H54 (cell line): ENCODE data around the gene APBB2.
A peak's percentile ranks its signal among the peaks of the same experiment; 100 is the strongest.

Source experiments
- DNase-seq: peaks from one replicate; pipeline ENCODE4 v3.0.0; 2011; ENCODE audit warnings: low spot score, mixed read lengths; ENCODE audit not compliant: insufficient read length
- FAIRE-seq: peaks from 3 replicates; lab custom pipeline; 2011; peaks lifted over from hg19 to GRCh38; lab: Jason Lieb, UNC
- POLR2A ChIP-seq: IDR thresholded peaks from 2 replicates; pipeline ENCODE4 v1.6.1; 2011; ENCODE audit warnings: low read depth, mild to moderate bottlenecking, low read length

Gene APBB2

DNA sequence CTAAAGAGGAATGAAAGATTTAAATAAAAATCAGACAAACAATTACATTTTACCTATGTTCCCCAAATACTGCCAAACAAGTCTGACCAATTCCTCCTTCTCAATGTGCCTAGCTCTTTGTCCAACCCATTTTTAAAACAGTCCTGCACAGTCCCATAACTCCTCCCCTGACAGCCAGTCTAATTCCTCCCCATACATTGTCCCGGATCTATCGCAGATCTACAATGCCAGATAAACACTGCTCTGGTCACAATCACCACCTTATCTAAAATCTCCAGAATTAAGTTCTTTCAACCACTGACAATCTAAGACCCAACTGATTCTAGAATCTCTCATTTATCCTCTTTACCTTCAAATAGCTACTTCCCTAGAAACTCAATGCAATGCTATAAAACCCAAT is 176.0 kb downstream of the APBB2 start:
- no peak for FAIRE-seq
- no peak for TF ChIP-seq POLR2A
- no peak for DNase-seq

DNA sequence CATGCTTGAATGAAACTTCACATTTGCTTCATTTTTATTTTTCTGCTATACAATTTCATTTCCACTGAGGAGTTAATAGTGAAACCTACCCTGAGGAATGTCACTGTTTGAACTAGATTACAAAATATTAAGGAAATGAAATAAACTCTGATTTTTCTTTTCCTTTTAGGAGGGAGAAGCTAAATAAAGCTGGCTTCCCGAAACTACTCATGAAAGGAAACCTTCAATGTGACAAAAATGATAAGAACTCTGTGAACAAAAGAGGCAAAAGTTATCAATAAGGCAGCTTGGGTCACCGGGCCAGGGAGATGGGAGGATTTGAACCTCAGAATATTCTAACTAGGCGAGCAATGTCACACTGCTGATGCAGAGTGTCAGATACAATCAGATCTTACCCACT is 185.2 kb downstream of the APBB2 start:
- no peak for TF ChIP-seq POLR2A
- FAIRE-seq (no peak), DNase-seq (no peak)

DNA sequence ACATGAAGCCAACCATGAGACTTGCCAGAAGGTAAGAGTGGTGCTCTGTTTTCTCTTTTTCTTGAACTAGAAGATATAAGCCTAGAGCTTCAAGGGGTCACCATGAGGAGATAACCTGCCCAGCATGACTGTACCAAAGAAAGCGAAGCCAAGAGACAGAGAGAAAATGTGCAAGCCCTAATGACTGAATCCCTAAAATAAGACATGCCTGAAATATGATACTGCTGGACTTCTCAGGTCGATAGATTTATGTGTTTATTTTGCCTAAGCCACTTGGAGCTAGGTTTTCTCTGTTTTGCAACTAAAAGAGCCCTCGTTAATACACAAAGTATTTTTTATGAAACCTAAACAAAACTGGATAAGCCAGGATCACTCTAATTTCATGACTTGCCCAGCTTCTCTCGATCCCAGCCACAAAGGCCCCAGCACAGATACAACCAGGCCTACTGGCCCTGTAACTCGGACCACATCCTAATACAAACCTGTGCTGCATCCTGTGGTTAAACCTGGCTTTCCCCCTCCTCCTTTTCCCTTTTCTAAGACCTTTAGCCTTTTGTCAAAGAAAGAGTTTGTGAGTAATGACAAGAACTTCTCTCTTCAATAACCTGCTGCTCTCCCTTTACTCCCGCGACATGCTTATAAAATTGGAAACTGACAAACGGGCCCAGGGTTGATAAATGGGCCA is 185.8 kb downstream of the APBB2 start:
- TF ChIP-seq POLR2A: no peak
- FAIRE-seq (no peak), DNase-seq (no peak)

DNA sequence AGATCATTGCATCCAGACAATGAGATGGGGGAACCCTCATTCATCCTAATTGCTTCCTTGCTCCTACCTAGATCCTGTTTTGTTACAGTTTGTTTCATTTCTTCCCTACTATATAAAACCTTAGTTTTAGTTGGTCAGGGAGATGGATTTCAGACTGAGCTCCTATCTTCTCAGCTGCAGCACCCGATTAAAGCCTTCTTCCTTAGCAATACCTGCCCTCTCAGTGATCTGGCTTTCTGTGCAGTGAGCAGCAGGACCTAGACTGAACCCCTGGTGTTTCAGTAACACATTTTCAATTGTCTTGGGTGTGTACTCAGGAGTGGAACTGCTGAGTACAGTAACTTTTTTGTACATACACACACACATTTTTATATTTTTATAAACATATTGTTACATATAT is 187.4 kb downstream of the APBB2 start:
- FAIRE-seq (no peak), DNase-seq (no peak)
- no peak for TF ChIP-seq POLR2A

DNA sequence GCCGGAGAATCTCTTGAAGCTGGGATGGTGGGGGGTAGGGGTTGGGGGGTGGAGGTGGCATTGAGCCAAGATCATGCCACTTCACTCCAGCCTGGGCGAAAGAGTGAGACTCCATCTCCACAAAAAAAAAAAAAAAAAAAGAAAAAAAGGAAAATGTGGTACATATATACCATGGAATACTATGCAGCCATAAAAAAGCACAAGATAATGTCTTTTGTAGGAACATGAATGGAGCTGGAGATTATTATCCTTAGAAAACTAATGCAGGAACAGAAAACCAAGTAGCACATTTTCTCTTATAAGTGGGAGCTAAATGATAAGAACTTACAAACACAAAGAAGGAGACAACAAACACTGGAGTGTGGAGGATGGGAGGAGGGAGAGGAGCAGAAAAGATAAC is 188.5 kb downstream of the APBB2 start:
- no peak for TF ChIP-seq POLR2A
- DNase-seq: no peak
- no peak for FAIRE-seq

DNA sequence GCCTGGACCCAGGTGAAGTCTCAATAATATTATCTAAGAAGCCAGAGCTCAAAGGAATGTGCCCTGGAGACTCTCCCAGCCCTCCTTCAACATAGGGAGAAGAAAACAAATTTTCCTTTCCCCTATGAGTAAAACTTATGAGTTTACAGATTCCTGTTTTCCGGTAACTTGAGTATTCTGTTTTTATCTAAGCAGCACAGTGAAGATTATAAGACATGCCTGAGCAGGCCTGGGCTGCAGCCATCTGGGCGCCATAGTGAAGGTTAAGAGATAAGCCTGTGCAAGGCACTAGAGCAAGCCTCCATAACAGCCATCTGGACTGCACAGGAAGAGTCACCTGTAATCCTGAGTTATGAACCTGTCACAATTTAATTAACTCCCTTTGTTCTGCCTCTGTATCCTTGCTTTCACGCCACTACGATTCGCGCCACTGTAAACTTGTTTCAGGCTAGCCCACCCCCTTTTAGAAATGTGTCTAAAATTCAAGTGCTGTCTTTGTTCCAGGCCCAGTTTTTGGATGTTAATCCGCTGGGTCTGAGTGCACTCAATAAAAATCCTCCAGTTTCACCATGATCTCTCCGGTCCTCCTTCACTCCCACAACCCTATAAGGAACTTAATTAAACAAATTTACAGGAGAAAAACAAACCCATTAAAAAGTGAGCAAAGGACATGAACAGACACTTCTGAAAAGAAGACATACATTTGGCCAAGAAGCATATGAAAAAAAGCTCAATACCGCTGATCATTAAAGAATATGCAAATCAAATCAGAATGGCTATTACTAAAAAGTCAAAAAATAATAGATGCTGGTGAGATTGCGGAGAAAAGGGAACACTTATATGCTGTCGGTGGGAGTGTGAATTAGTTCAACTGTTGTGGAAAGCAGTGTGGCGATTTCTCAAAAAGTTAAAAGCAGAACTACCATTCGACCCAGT is 189.5 kb downstream of the APBB2 start:
- DNase-seq: no peak
- TF ChIP-seq POLR2A: no peak
- no peak for FAIRE-seq

DNA sequence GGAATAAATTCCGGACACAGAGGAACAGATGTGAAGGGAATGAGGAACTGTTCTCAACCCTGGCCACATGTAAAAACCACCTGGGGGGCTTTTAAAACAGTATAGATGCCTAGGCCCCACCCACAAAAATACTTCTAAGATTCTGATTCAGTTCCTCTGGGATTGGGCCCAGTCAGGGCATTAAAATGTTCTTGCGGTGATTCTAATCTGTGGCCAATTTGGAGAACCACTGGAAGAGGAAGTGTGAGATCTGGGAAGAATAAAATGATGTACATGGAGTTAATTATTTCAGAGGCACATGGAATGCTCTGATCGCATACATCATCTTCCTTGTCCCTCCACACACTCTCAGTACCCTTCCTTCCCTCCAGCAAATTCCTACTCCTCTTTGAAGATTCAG is 192.2 kb downstream of the APBB2 start:
- no peak for FAIRE-seq
- no peak for TF ChIP-seq POLR2A
- DNase-seq: no peak

DNA sequence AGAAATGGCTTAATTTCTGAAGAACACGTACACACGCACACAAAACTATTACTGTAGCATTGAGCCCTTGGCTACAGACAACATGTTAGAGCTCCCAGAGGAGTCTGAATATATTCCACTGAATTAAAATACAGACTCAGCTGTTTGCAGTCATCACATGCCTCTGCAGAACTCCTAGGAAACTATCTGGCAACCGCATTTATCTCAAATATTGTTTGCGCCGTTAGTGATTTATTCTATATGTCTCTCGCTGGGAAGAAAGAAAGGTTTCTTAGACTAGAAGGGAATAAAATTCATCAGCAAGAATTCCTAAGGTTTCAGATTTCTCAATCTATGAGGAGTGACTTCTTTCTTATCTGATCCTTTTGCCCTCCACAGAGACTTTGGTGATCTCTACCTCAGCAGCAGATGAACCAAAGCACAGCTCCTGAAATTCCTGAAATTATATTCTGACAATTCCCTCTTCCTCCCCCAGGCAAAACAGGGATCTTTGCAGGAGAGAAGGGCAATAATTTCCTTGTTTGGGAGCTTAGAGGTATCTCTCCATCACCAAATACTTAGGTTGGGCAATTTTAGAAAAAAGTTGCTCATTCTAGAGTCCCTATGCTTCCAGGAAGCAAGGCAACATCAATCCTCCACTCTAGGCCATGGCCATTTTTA is 199.2 kb downstream of the APBB2 start:
- no peak for DNase-seq
- no peak for TF ChIP-seq POLR2A
- no peak for FAIRE-seq

DNA sequence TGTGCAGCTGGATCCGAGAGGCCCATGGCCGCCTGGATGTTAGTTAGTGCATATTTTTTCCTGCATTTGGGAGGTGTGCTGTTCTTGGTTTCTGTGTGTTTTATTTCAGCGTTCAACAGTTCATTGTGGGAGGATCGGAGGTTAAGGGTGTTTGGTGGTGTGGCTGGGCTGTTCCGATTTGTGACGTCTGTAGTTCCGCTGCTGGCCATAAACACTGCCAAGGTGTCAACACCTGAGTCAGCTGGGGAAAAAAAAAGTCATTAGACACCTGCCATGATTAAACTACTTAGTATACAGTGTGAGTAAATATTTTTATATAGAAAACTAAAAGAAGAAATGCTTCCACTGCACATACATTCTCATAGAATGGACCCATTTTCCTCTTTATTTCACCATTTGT is 200.2 kb downstream of the APBB2 start:
- FAIRE-seq: no peak
- no peak for TF ChIP-seq POLR2A

DNA sequence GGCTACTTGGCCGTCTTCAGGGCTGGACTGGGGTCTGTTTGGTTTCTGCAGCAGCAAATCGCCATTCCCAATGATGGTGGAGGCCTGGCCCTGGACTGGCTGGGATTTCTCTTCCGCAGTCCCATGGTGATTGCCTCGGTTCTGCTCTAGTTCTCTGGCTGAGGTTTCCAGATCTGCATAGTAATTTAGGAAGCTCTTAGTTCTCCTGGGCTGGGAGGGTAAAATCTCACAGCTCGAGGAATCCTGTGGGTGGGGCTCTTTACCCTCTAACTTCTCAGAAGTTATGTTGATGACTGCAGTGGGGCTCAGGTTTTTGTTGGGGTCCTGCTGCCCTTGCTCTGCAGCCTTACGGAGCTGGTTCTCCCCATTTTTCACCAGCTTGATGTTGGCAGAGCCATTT is 200.6 kb downstream of the APBB2 start:
- no peak for TF ChIP-seq POLR2A
- no peak for FAIRE-seq

More for the DNA sequence above, 200.2 kb downstream of the APBB2 start:
- no peak for DNase-seq

DNA sequence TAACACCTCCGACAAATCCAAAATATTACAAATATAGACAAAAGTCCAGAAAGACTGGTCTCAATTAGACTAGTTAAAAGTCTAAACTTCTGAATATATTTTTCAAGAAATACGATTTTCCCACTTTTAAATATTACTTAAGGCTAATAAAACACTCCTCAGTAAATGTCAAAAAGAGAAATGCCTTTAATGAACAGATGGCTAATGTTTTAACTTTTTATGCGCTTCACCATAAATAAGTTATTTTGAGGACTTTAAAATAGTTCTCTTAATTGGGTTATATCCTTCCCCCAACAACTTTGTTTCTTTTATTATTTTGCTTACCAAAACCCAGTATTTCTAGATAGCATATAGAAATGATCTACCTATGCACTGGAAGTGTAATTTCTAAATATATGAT is 201.4 kb downstream of the APBB2 start:
- FAIRE-seq: no peak
- no peak for TF ChIP-seq POLR2A
- DNase-seq: no peak

More for the DNA sequence above, 200.6 kb downstream of the APBB2 start:
- no peak for DNase-seq

DNA sequence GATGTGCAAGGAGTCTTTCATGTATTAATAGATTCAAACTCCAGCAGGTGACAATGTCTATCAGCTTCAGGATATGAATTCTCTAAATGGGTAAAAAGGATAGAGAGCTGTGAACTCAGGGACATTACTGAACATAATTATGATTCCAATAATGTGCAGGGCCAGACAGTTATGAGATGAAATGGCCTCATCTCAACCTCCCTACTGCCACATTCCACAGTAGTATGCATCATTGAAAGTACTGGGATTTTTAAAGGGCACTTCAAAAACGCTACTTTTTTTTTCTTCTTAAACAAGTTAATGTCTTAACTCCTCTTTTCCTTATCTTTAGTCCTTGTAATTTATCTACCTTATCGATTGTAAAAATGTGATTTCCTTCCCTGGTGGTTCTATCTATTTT is 202.0 kb downstream of the APBB2 start:
- no peak for FAIRE-seq
- DNase-seq: no peak
- no peak for TF ChIP-seq POLR2A

DNA sequence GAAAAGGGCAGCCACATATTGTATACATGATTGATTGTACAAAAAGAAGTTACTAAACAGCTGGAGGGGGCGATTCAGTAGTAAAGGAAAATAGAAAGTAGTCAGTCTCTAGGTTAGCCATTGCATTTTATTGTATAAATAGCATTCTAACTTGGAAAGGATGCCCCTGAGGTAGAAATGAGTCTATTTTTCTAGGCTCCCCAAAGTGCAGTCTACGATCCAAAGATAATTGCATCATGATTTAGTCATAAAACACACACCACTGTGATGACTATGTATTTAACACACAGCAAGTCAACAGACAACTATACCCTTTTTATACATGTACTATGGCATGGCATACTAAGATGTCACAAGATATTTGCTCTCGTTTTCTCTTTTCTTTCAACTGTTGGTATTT is 204.9 kb downstream of the APBB2 start:
- no peak for TF ChIP-seq POLR2A
- no peak for DNase-seq

DNA sequence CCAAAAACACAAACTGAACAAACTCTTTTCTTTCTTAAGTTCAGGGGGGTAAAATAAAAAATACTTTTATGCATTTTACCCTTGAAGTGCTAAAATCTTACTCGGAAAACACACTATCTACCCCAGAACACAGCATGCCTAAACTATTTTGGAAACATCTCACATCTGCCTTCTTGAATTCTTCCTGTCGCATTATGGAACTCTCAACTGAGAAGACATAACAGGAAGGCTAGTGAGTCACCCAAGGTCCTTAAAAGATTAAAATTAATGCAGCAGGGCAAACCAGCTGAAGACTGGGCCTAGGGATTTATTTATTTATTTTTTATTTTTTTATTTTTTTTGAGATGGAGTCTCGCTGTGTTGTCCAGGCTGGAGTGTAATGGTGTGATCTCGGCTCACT is 208.2 kb downstream of the APBB2 start:
- TF ChIP-seq POLR2A: no peak
- no peak for FAIRE-seq
- DNase-seq: no peak

More for the DNA sequence above, 204.9 kb downstream of the APBB2 start:
- peak; percentile 50 for FAIRE-seq
